Panc1 (cell line): Measurements from ENCODE around the gene CDC25B. TPM values are rescaled to one million over a fixed set of nuclear protein-coding genes. Genes with fewer than 3 reads are reported as not detected.

ENCODE experiments used
- ATAC-seq: fragments of 200-7000 bp; cut with Tn5 transposase; 2 replicates; pipeline ENCODE4 v1.9.1; 2020; ENCODE audit warnings: mild to moderate bottlenecking, moderate library complexity
- BruUV-seq: library from RNA; stranded (reverse); fragments of 400-500 nt; replicated peaks from 2 replicates; lab custom pipeline; 2021; lab: Mats Ljungman, UMichigan
- CTCF ChIA-PET: fragments of 300-600 bp; sonication (Branson Sonifier 250); formaldehyde crosslinking; loops from one replicate; lab custom pipeline; 2022; ENCODE audit warnings: antibody characterized with exemption; lab: Charles Lee
- POLR2A ChIA-PET: fragments of 300-600 bp; sonication (Branson Sonifier 250); formaldehyde crosslinking; loops from one replicate; lab custom pipeline; 2022; ENCODE audit warnings: antibody characterized with exemption; lab: Charles Lee
- DNase-seq: peaks from one replicate; pipeline ENCODE4 v3.0.0-alpha.2; 2010; ENCODE audit warnings: low read depth, low spot score
- H3K27ac ChIP-seq: 2 replicates; pipeline ENCODE4 v1.5.1; 2011; ENCODE audit warnings: mild to moderate bottlenecking, low read length, inconsistent platforms
- H3K27me3 ChIP-seq: fragments of 200-500 bp; sonication (Bioruptor generic); 2 replicates; pipeline ENCODE4 v1.6.0; 2014; ENCODE audit warnings: low read length, inconsistent platforms; ENCODE audit not compliant: control insufficient read depth, insufficient read depth
- H3K36me3 ChIP-seq: fragments of 200-500 bp; sonication (Bioruptor generic); 2 replicates; pipeline ENCODE4 v1.5.1; 2014; ENCODE audit warnings: inconsistent platforms, mild to moderate bottlenecking, low read length, moderate library complexity; ENCODE audit not compliant: control insufficient read depth, insufficient read depth
- H3K4me1 ChIP-seq: 2 replicates; pipeline ENCODE4 v1.5.1; 2011; ENCODE audit warnings: inconsistent platforms, mild to moderate bottlenecking, low read length, moderate library complexity; ENCODE audit not compliant: control insufficient read depth, insufficient read depth
- H3K4me3 ChIP-seq, 2 experiments: 2 replicates each; pipeline ENCODE4 v1.5.1; 2011 to 2012; ENCODE audit warnings: low read depth in 2 of 2, low read length in 2 of 2, mild to moderate bottlenecking in 2 of 2, inconsistent platforms in 1 of 2, moderate library complexity in 1 of 2
- H3K9me3 ChIP-seq: fragments of 200-500 bp; sonication (Bioruptor generic); 2 replicates; pipeline ENCODE4 v1.5.1; 2014; ENCODE audit warnings: low read depth, mild to moderate bottlenecking, inconsistent platforms, low read length, moderate library complexity; ENCODE audit not compliant: control insufficient read depth, insufficient read depth
- CTCF ChIP-seq: fragments of 450-650 bp; IDR thresholded peaks from 2 replicates; pipeline ENCODE4 v1.5.1; 2017; ENCODE audit warnings: mild to moderate bottlenecking
- POLR2AphosphoS5 ChIP-seq: IDR thresholded peaks from 2 replicates; pipeline ENCODE4 v1.6.1; 2012; ENCODE audit warnings: mild to moderate bottlenecking, low read depth, low read length, moderate library complexity
- REST ChIP-seq, 2 experiments: IDR thresholded peaks; 2 replicates each; pipeline ENCODE4 v1.6.1; 2011 to 2012; ENCODE audit warnings: low read depth in 2 of 2, control low read depth in 1 of 2, low read length in 1 of 2, mild to moderate bottlenecking in 1 of 2, moderate library complexity in 1 of 2; ENCODE audit not compliant: insufficient read depth in 1 of 2
- SIN3A ChIP-seq: IDR thresholded peaks from 2 replicates; pipeline ENCODE4 v1.6.1; 2012; ENCODE audit warnings: low read depth, mild to moderate bottlenecking, low read length, moderate library complexity, borderline replicate concordance; ENCODE audit not compliant: insufficient read depth
- TCF7L2 ChIP-seq: IDR thresholded peaks from 2 replicates; pipeline ENCODE4 v1.6.1; 2011; ENCODE audit warnings: mild to moderate bottlenecking, low read depth, low read length, inconsistent platforms
- in situ Hi-C: cut with HindIII; loops from 2 replicates; pipeline ENCODE4 v1.10.0; 2016; ENCODE audit warnings: low sequenced_read_pairs, low pct_unique_long_range_greater_than_20kb
- intact Hi-C: fragments of 100-400 bp; cut with micrococcal nuclease; formaldehyde crosslinking; loops from one replicate; pipeline ENCODE4 v1.10.0; 2022; ENCODE audit not compliant: unreplicated experiment
- total RNA-seq: library from RNA; stranded (reverse); gene quantifications from one replicate; pipeline ENCODE4 v1.2.1, GENCODE V29; 2021; ENCODE audit not compliant: unreplicated experiment

CDC25B gene
- total RNA-seq, 1 experiment from 2014 or later = 170 TPM

GRCh38 chr20:3846740-3847428, 50.8 kb downstream of the CDC25B start, which contains the start of gene MAVS:
Gene MAVS, plus strand, starts transcription at chr20:3846834. Its CDS starts 7,791 bp downstream, at chr20:3854625.
- BruUV-seq = no TSS peak
- H3K4me3 ChIP-seq = peak within 1 kb of the TSS; percentile 84 to 86
- peaks cover 9% of the 10 kb centered on the region; the same call in 1 of the 2 replicates for H3K4me1 ChIP-seq
- ChIA-PET POLR2A (no interaction called here), CTCF (no interaction called here)
- DNase-seq = no peak
- no peaks in the 10 kb centered on the region for H3K9me3 ChIP-seq
- H3K27me3 ChIP-seq = no peaks in the 10 kb centered on the region
- peak within 1 kb of the TSS; percentile 85 for H3K27ac ChIP-seq
- intact Hi-C loops (no loop called here), in situ Hi-C loops (no loop called here)
- peak; percentile 99 for ATAC-seq
- peak; percentile 82 for TF ChIP-seq POLR2AphosphoS5
- peak; percentile 44; the same call in 1 of the 2 replicates for TF ChIP-seq SIN3A
- TF ChIP-seq CTCF = no peak
- no peak for TF ChIP-seq TCF7L2
- no peak for TF ChIP-seq REST (IDR thresholded peaks at IDR 0.05; ENCODE audit: insufficient read depth in 1 of 2, low read depth in 2 of 2, low read length in 1 of 2)
- peaks cover 2% of the 10 kb centered on the region; the same call in 1 of the 2 replicates for H3K36me3 ChIP-seq

GRCh38 chr20:3847429-3847940, 51.4 kb downstream of the CDC25B start:
- Histone ChIP-seq H3K36me3 (peaks cover 2% of the 10 kb centered on the region; the same call in 1 of the 2 replicates), H3K27ac (peak overlapping the region; percentile 85), H3K4me3 (peak overlapping the region; percentile 84 to 86), H3K9me3 (no peaks in the 10 kb centered on the region), H3K4me1 (peaks cover 9% of the 10 kb centered on the region; the same call in 1 of the 2 replicates), H3K27me3 (no peaks in the 10 kb centered on the region)
- intact Hi-C loops = no loop called here
- ATAC-seq = no peak
- TSS peak; percentile 92 for BruUV-seq
- ChIA-PET CTCF (no interaction called here), POLR2A (no interaction called here)
- no peak for TF ChIP-seq TCF7L2
- no peak for TF ChIP-seq SIN3A
- TF ChIP-seq REST (IDR thresholded peaks at IDR 0.05; ENCODE audit: insufficient read depth in 1 of 2, low read depth in 2 of 2, low read length in 1 of 2) = no peak
- no peak for TF ChIP-seq POLR2AphosphoS5
- DNase-seq = no peak
- in situ Hi-C loops = no loop called here
